HG02798 (cell line): ENCODE measurements around the gene FADS3.

Source experiments
- ATAC-seq: cut with Tn5 transposase; IDR thresholded peaks from one replicate; pipeline ENCODE4 v1.9.1; 2021; ENCODE audit warnings: mild to moderate bottlenecking; ENCODE audit not compliant: unreplicated experiment, poor library complexity

The FADS3 gene

GRCh38 chr11:61863548-61864081 lies 27.7 kb downstream of the FADS3 start:
- ATAC-seq = no peak

GRCh38 chr11:61862714-61863547 lies 28.4 kb downstream of the FADS3 start:
- ATAC-seq = no peak

GRCh38 chr11:61861634-61862033 lies 29.7 kb downstream of the FADS3 start:
- ATAC-seq = no peak

- no peak for ATAC-seq
Measured at GRCh38 chr11:61860054-61860903, 31.1 kb downstream of the FADS3 start.

- no peak for ATAC-seq
Measured at GRCh38 chr11:61855939-61856680, 35.2 kb downstream of the FADS3 start.

GRCh38 chr11:61854966-61855714 lies 36.2 kb downstream of the FADS3 start:
- ATAC-seq = no peak

- ATAC-seq = no peak
Measured at GRCh38 chr11:61854206-61854895, 37.0 kb downstream of the FADS3 start.

GRCh38 chr11:61853698-61854169 lies 37.6 kb downstream of the FADS3 start:
- ATAC-seq = no peak

- no peak for ATAC-seq
Measured at GRCh38 chr11:61851900-61852295, 39.4 kb downstream of the FADS3 start.

- ATAC-seq = no peak
Measured at GRCh38 chr11:61851113-61851899, 40.0 kb downstream of the FADS3 start.

- ATAC-seq = no peak
Measured at GRCh38 chr11:61850687-61851086, 40.7 kb downstream of the FADS3 start.

GRCh38 chr11:61848631-61849030 lies 42.7 kb downstream of the FADS3 start:
- ATAC-seq = no peak

- ATAC-seq = no peak
Measured at GRCh38 chr11:61847914-61848581, 43.3 kb downstream of the FADS3 start.

GRCh38 chr11:61846362-61847020 lies 44.9 kb downstream of the FADS3 start:
- no peak for ATAC-seq

GRCh38 chr11:61844909-61845565 lies 46.3 kb downstream of the FADS3 start:
- no peak for ATAC-seq

GRCh38 chr11:61842528-61842820 lies 48.9 kb downstream of the FADS3 start:
- ATAC-seq = no peak
